GM12878 (cell line): ENCODE measurements around the gene NCAM1. TPM values are rescaled to one million over a fixed set of nuclear protein-coding genes. Genes with fewer than 3 reads are reported as not detected.

Experiments used
- ATAC-seq: fragments of 200-7000 bp; cut with Tn5 transposase; 3 replicates; pipeline ENCODE4 v1.9.1; 2020; ENCODE audit warnings: mild to moderate bottlenecking, moderate library complexity
- BruUV-seq: library from RNA; stranded (reverse); fragments of 400-500 nt; replicated peaks from 2 replicates; lab custom pipeline; 2021; lab: Mats Ljungman, UMichigan
- CTCF ChIA-PET: fragments of 300-600 bp; sonication (Branson Sonifier 250); formaldehyde crosslinking; extraction: SDS; loops from one replicate; lab custom pipeline; 2021; ENCODE audit warnings: inconsistent platforms; lab: Yijun Ruan, JAX
- POLR2A ChIA-PET: fragments of 350-600 bp; formaldehyde crosslinking; extraction: SDS; loops from one replicate; lab custom pipeline; 2021; ENCODE audit warnings: inconsistent platforms; lab: Charles Lee
- RAD21 ChIA-PET: fragments of 300-600 bp; sonication (Branson Sonifier 250); formaldehyde crosslinking; loops from one replicate; lab custom pipeline; 2023; ENCODE audit warnings: antibody characterized with exemption; ENCODE audit not compliant: unreplicated experiment; lab: Charles Lee
- SMC1A ChIA-PET: fragments of 300-600 bp; sonication (Branson Sonifier 250); formaldehyde crosslinking; loops from one replicate; lab custom pipeline; 2023; ENCODE audit not compliant: unreplicated experiment, uncharacterized antibody; lab: Charles Lee
- DNase-seq: peaks from one replicate; pipeline ENCODE4 v3.0.0-alpha.2; 2011; ENCODE audit warnings: low read depth, low spot score
- FAIRE-seq: peaks from 3 replicates; lab custom pipeline; 2011; peaks lifted over from hg19 to GRCh38; lab: Jason Lieb, UNC
- H2AFZ ChIP-seq: 2 replicates; pipeline ENCODE4 v1.6.0; 2011; ENCODE audit warnings: low read depth, low read length, control low read depth; ENCODE audit not compliant: control insufficient read depth
- H3K27ac ChIP-seq: 2 replicates; pipeline ENCODE4 v1.5.1; 2011; ENCODE audit warnings: control low read depth; ENCODE audit not compliant: control insufficient read depth, insufficient read depth
- H3K27me3 ChIP-seq, 2 experiments: replicated peaks in 1 of 2; 2 replicates each; pipeline versions ENCODE4 v1.6.0 to v1.6.1; 2011; ENCODE audit warnings: low read length in 1 of 2; ENCODE audit not compliant: control insufficient read depth in 2 of 2, insufficient read depth in 2 of 2
- H3K36me3 ChIP-seq, 2 experiments: 2 replicates each; pipeline ENCODE4 v1.5.1; 2011; ENCODE audit warnings: low read length in 1 of 2; ENCODE audit not compliant: control insufficient read depth in 2 of 2, insufficient read depth in 2 of 2
- H3K4me1 ChIP-seq: 2 replicates; pipeline ENCODE4 v1.6.1; 2011; ENCODE audit warnings: mild to moderate bottlenecking, low read length, moderate library complexity, mixed read lengths; ENCODE audit not compliant: control insufficient read depth, insufficient read depth
- H3K4me2 ChIP-seq: 2 replicates; pipeline ENCODE4 v1.6.0; 2011; ENCODE audit warnings: control low read depth; ENCODE audit not compliant: control insufficient read depth, insufficient read depth
- H3K4me3 ChIP-seq: fragments of 200-600 bp; sonication (generic); 2 replicates; pipeline ENCODE4 v1.5.1; 2016
- H3K79me2 ChIP-seq: 2 replicates; pipeline ENCODE4 v1.6.0; 2011; ENCODE audit warnings: low read length; ENCODE audit not compliant: control insufficient read depth, insufficient read depth
- H3K9ac ChIP-seq: 2 replicates; pipeline ENCODE4 v1.8.0; 2011; ENCODE audit warnings: low read length, control low read depth, mixed read lengths; ENCODE audit not compliant: control insufficient read depth, insufficient read depth
- H3K9me3 ChIP-seq: replicated peaks from 3 replicates; pipeline ENCODE4 v1.5.1; 2011; ENCODE audit warnings: mild to moderate bottlenecking, low read length; ENCODE audit not compliant: control insufficient read depth, insufficient read depth
- H4K20me1 ChIP-seq: 2 replicates; pipeline ENCODE4 v1.6.0; 2011; ENCODE audit not compliant: control insufficient read depth, insufficient read depth
- ATF3 ChIP-seq: IDR thresholded peaks from 2 replicates; pipeline ENCODE4 v1.6.1; 2011; ENCODE audit warnings: low read depth, mild to moderate bottlenecking, low read length, moderate library complexity, borderline replicate concordance; ENCODE audit errors: extremely low read depth
- CBX3 ChIP-seq: fragments of 200-600 bp; sonication (generic); IDR thresholded peaks from 2 replicates; pipeline ENCODE4 v1.6.1; 2016; ENCODE audit warnings: low read depth, borderline replicate concordance
- CEBPZ ChIP-seq: fragments of 150-350 bp; IDR thresholded peaks from 2 replicates; pipeline ENCODE4 v1.6.1; 2016; ENCODE audit warnings: low read depth, low read length
- DPF2 ChIP-seq: fragments of 450-650 bp; IDR thresholded peaks from 2 replicates; pipeline ENCODE4 v1.6.1; 2017; ENCODE audit warnings: mild to moderate bottlenecking
- GATAD2B ChIP-seq: fragments of 450-650 bp; conservative IDR thresholded peaks from 2 replicates; pipeline ENCODE4 v1.6.1; 2017; ENCODE audit warnings: low read depth, mild to moderate bottlenecking, moderate library complexity
- HDGF ChIP-seq: fragments of 450-650 bp; IDR thresholded peaks from 2 replicates; pipeline ENCODE4 v1.6.1; 2016; ENCODE audit warnings: antibody characterized with exemption
- IRF4 ChIP-seq: IDR thresholded peaks from 2 replicates; pipeline ENCODE4 v1.6.1; 2011; ENCODE audit warnings: low read depth, low read length
- IRF5 ChIP-seq: fragments of 450-650 bp; IDR thresholded peaks from 2 replicates; pipeline ENCODE4 v1.6.1; 2017; ENCODE audit warnings: borderline replicate concordance
- NFYB ChIP-seq: IDR thresholded peaks from 2 replicates; pipeline ENCODE4 v1.6.1; 2011; ENCODE audit warnings: low read depth, mild to moderate bottlenecking, low read length, improper control_type of control experiment, moderate library complexity; ENCODE audit not compliant: insufficient read depth
- PAX8 ChIP-seq: fragments of 450-650 bp; IDR thresholded peaks from 2 replicates; pipeline ENCODE4 v1.6.1; 2017; ENCODE audit warnings: mild to moderate bottlenecking, moderate library complexity
- RUNX3 ChIP-seq: IDR thresholded peaks from 2 replicates; pipeline ENCODE4 v1.6.1; 2012; ENCODE audit warnings: low read length, inconsistent platforms
- SKIL ChIP-seq: fragments of 450-650 bp; IDR thresholded peaks from 2 replicates; pipeline ENCODE4 v1.6.1; 2017; ENCODE audit warnings: mild to moderate bottlenecking, low read depth, inconsistent platforms; ENCODE audit not compliant: poor library complexity, severe bottlenecking
- SMARCA5 ChIP-seq: fragments of 450-650 bp; IDR thresholded peaks from 2 replicates; pipeline ENCODE4 v1.6.1; 2017; ENCODE audit warnings: mild to moderate bottlenecking
- SREBF2 ChIP-seq: IDR thresholded peaks from 2 replicates; pipeline ENCODE4 v1.6.1; 2012; ENCODE audit warnings: mild to moderate bottlenecking, low read length
- SUZ12 ChIP-seq: fragments of 200-600 bp; sonication (generic); IDR thresholded peaks from one replicate; pipeline ENCODE4 v1.6.1; 2018; ENCODE audit warnings: antibody characterized with exemption, mild to moderate bottlenecking; ENCODE audit not compliant: unreplicated experiment
- TBL1XR1 ChIP-seq: IDR thresholded peaks from 2 replicates; pipeline ENCODE4 v1.6.1; 2012; ENCODE audit warnings: low read depth, low read length, improper control_type of control experiment
- TCF3 ChIP-seq: IDR thresholded peaks from 2 replicates; pipeline ENCODE4 v1.6.1; 2012; ENCODE audit warnings: low read depth, mild to moderate bottlenecking, low read length, borderline replicate concordance; ENCODE audit not compliant: insufficient read depth
- ZNF24 ChIP-seq: fragments of 450-650 bp; IDR thresholded peaks from 2 replicates; pipeline ENCODE4 v1.6.1; 2017; ENCODE audit warnings: antibody characterized with exemption, mild to moderate bottlenecking
- WGBS: methylation state at CpG from one replicate; pipeline ENCODE4 v1.1.6; 2016; ENCODE audit warnings: low lambda C conversion rate; ENCODE audit not compliant: insufficient replicate concordance, insufficient coverage; ENCODE audit errors: missing lambda C conversion rate; 5-methylcytosine and 5-hydroxymethylcytosine counted together
- in situ Hi-C: fragments of 300-500 bp; cut with MboI; formaldehyde crosslinking; loops from 9 replicates; pipeline ENCODE4 v1.14.3; 2018; ENCODE audit warnings: mixed read lengths
- intact Hi-C: fragments of 100-400 bp; cut with micrococcal nuclease; formaldehyde crosslinking; loops from one replicate; pipeline ENCODE4 v1.14.2; 2022; ENCODE audit not compliant: unreplicated experiment
- polyA plus RNA-seq, 11 experiments: library from polyadenylated mRNA; depleted of rRNA in 4 of 11; unstranded in 6 of 11; stranded (reverse) in 5 of 11; fragments of >200 nt; fragmentation: Nextera tagmentation in 4 of 11; fragmentation: Illumina TruSeq in 1 of 11; extraction: Ambion mirVana in 4 of 11; extraction: Trizol in 1 of 11; gene quantifications; 1 replicate in 1 of 11; 2 replicates in 10 of 11; pipeline versions ENCODE4 v1.2.1 to v1.2.3, GENCODE V29; 2011 to 2016; ENCODE audit warnings: inconsistent platforms in 2 of 11, missing spikeins in 2 of 11, low read depth in 1 of 11
- total RNA-seq, 4 experiments: library from RNA; depleted of rRNA in 3 of 4; stranded (reverse); fragments of >200 nt in 3 of 4; fragmentation: Illumina TruSeq in 1 of 4; extraction: Trizol in 1 of 4; gene quantifications; 2 replicates each; pipeline versions ENCODE4 v1.2.1 to v1.2.3, GENCODE V29; 2013 to 2021

The NCAM1 gene
- total and polyA plus RNA-seq, 10 of the 15 experiments (the other 5 are each of a cell fraction or from before 2014, with no cell fraction given) = 0.10 to 0.23 (median 0.11) TPM; not detected in 7

- DNase-seq = no peak
- ATAC-seq = no peak
- no peak overlapping the region for H3K27ac ChIP-seq
Observed at GRCh38 chr11:113240389-113240788, 279.2 kb downstream of the NCAM1 start.

More at GRCh38 chr11:113240389-113240788, 279.2 kb downstream of the NCAM1 start:
- 19% methylated on average over 5 of the region's 5 CpGs for whole genome bisulfite sequencing
- H3K27me3 ChIP-seq = peaks cover 4% of the 10 kb centered on the region in 2 experiments
- TF ChIP-seq RUNX3 (no peak), DPF2 (no peak), SMARCA5 (no peak), IRF4 (no peak), SUZ12 (no peak), IRF5 (no peak), GATAD2B (no peak), TBL1XR1 (no peak), TCF3 (no peak), ATF3 (no peak), ZNF24 (no peak), HDGF (no peak), NFYB (no peak), PAX8 (no peak), SKIL (no peak), CBX3 (no peak), SREBF2 (no peak), CEBPZ (no peak)
- SMC1A ChIA-PET = no interaction called here
- no peak overlapping the region for H3K9ac ChIP-seq
- no peaks in the 10 kb centered on the region for H4K20me1 ChIP-seq
- CTCF ChIA-PET = no interaction called here
- RAD21 ChIA-PET = no interaction called here
- no TSS peak for BruUV-seq
- H3K4me1 ChIP-seq = no peaks in the 10 kb centered on the region
- H2AFZ ChIP-seq = no peak overlapping the region
- no peak overlapping the region for H3K4me3 ChIP-seq
- H3K9me3 ChIP-seq = no peaks in the 10 kb centered on the region
- POLR2A ChIA-PET = no interaction called here
- no peaks in the 10 kb centered on the region for H3K79me2 ChIP-seq
- H3K4me2 ChIP-seq = no peak overlapping the region
- FAIRE-seq = no peak
- no peaks in the 10 kb centered on the region for H3K36me3 ChIP-seq
- intact Hi-C loops = no loop called here
- in situ Hi-C loops = no loop called here
